SK-N-SH treated with all-trans-retinoic acid at 6 μM for 48 hours (cell line): Measurements from ENCODE around the gene IL6ST.

Experiments used
- TOX ChIP-seq: fragments of 250-450 bp; sonication (Bioruptor Pico); IDR thresholded peaks from 2 replicates; pipeline ENCODE4 v1.8.0; 2021; ENCODE audit warnings: mild to moderate bottlenecking, moderate library complexity, borderline replicate concordance
- ZFP30 ChIP-seq: fragments of 450-650 bp; formaldehyde crosslinking; IDR thresholded peaks from 2 replicates; pipeline ENCODE4 v1.5.0; 2022; ENCODE audit warnings: mild to moderate bottlenecking, moderate library complexity
- ZNF8 ChIP-seq: fragments of 450-650 bp; formaldehyde crosslinking; IDR thresholded peaks from 2 replicates; pipeline ENCODE4 v1.5.0; 2020; ENCODE audit warnings: mild to moderate bottlenecking, moderate library complexity

DNA sequence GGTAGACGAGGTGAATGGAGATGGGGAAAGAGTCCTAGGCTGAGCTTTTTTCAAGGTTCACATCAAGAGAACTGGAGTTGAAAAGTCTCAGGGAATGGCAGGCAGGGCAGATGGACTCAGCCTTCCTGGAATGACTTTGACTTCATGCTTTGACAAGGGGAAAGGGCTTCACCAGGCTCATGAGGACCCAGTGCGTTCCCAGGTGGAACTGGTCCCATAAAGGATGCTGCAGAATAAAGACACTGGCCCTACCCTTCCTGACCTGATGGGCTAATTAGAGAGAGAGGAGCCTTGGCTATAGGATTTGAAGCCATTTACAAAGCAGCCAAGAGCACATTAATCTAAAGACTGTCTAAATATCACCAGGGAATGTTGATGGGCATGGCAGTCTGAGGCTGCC is 79.8 kb downstream of the IL6ST start:
- TF ChIP-seq TOX (CRISPR knock-in tag) = no peak
- TF ChIP-seq ZFP30 (CRISPR knock-in tag) = no peak
- no peak for TF ChIP-seq ZNF8 (CRISPR knock-in tag)
